NCI-H510A treated with DMSO at 0.1 percent for 48 hours (cell line): ENCODE measurements around the gene PRKAA1.

Experiments used
- DNase-seq: peaks from one replicate; lab custom pipeline; 2025; lab: John Stamatoyannopoulos, UW

Gene PRKAA1

GRCh38 chr5:40798012-40798800 lies at the start of gene PRKAA1:
PRKAA1 (minus strand) TSS chr5:40798374; CDS start chr5:40798189, 185 bp downstream.
- DNase-seq = peak; percentile 95

DNA sequence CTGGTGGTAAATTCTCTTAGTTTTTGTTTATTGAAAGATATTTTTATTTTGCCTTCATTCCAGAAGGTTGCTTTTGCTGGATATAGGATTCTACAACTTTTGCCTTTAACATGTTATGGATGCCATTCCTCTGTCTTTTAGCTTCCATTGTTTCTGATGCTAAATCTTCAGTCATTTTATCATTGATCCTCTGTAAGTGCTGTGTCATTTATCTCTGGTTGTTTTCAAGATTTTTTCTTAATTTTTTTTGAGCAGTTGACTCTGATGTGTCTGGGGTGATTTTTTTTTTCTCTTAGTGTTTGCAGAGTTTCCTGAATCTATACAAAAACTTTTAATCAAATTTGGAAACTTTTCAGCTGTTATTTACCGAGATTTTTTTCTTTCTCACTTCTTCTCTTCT lies 49.4 kb upstream of the PRKAA1 start:
- no peak for DNase-seq

DNA sequence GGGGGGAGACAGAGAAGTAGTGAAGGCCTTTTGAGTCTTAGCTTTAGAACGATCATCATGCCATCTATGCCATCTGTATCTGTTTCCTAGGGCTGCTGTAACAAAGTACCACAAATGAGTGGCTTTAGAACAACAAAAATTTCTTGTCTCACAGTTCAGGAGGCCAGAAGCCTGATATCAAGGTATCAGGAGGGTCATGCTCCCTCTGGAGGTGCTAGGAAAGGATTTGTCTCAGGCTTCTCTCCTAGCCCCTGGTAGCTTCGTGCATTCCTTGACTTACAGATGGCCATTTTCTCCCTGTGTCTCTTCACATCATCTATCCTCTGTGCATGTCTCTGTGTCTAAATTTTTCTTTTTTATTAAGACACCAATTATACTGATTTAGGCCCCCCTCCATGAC lies 48.2 kb upstream of the PRKAA1 start:
- DNase-seq = no peak

- DNase-seq = no peak
These were observed 46.4 kb upstream of the PRKAA1 start for GRCh38 chr5:40844565-40844964.

GRCh38 chr5:40842351-40842750 lies 44.2 kb upstream of the PRKAA1 start:
- no peak for DNase-seq

- DNase-seq = peak; percentile 51
These were observed 43.1 kb upstream of the PRKAA1 start, which contains the start of gene CARD6 for GRCh38 chr5:40841068-40841805. CARD6 (plus strand) TSS chr5:40841367; CDS start chr5:40841383, 16 bp downstream.

DNA sequence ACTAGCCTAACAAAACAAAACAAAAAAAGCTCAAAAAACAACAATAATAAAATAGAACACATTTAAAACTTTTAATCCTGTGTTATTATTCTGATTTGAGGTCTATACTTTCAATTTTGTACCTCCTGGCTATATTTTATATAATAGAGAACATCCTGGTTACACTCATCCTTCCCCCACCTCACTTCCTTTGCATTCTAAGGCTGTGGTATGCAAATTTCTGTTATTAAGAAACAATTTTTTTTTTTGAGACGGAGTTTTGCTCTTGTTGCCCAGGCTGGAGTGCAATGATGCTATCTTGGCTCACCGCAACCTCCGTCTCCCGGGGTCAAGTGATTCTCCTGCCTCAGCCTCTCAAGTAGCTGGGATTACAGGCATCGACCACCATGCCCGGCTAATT lies 39.9 kb upstream of the PRKAA1 start:
- DNase-seq = no peak

DNA sequence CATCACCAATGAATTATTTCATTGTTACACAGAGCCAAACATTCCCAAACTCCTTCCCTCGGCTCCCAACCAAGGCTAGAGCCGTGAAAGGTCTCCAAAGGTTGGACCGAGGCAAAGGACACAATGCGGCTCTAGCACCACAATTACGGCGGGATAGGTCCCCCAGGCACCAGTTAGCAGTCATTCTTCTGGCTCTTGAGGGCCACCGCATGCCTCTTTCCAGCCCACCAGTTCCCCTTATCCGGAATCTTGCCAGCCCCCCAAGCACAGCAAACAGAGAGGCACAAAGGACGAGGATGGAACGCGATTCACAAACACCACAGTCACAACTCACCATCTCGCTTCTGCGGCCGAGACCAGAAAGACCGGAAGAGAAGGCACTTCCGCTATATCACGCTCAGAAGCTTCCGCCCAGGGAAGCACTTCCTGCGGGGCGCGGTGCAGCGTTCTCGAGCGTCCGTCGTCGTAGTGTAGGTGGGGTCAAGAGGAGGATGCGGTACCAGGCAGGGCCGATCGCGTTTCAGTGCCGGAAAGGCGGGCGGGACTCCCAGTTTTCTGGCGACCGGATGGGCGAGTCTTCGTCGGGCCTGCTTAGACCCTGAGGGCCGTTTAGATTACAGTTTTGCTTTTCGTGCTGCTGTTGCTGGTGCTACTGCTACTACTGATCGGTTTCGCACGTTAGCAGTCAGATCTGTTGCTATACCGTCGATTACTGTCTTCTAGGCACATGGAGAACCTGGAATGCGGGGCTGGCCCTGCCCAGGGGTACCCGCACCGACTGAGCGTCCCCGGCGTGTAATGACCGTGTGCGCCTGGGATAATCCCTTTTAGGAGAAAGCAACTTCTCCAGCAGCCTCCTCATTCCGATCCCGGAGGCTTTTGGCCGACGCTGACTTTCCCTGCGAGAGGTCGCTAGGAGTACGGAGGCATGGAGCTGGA lies 36.9 kb upstream of the PRKAA1 start, which contains the start of gene RPL37:
TSS of gene RPL37 (minus strand) at position 374 of the 939 bp plus-strand sequence. CDS start at position 337, 37 bp downstream.
- peak; percentile 96 for DNase-seq

DNA sequence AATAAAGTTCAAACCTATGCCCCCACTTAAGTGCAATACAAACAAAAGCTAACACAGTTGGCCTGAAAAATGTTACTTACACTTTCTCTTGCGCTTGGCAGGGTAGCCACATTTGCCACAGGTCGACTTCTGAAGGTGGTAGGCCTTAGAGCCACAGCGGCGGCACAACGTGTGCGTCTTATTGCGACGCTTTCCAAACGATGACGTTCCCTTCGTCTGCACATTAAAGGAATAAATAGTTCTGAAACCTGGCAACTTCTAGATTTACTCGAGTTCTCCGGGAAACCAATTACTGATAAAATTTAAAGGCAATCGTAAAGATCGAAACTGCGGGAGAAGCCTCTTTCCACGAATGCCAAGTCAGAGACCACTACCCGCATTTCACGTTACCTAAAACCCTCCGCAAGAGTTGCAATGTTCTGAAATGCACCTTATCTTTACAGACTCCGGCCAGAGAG lies 36.2 kb upstream of the PRKAA1 start:
- DNase-seq = peak; percentile 50

DNA sequence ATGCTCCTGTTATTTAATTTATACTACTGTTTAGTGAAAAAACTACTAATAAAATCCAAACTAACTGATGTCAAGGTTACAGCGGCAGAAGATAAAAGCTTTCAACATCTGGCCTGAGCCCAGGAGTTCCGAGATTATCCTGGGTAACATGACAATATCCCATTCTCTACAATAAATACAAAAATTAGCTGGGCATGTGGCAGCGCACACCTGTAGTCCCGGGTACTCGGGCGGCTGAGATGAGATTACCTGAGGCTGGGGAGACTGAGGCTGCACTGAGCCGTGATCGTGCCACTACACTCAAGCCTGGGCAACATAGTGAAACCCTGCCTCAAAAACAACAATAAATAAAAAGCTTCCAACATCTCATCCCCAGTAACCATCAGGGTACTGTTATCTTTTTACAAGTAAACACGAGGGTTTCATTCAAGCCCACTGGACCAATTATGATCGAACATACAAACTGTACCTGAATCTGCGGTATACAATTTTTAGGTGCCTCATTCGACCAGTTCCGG lies 35.6 kb upstream of the PRKAA1 start:
- DNase-seq = no peak

DNA sequence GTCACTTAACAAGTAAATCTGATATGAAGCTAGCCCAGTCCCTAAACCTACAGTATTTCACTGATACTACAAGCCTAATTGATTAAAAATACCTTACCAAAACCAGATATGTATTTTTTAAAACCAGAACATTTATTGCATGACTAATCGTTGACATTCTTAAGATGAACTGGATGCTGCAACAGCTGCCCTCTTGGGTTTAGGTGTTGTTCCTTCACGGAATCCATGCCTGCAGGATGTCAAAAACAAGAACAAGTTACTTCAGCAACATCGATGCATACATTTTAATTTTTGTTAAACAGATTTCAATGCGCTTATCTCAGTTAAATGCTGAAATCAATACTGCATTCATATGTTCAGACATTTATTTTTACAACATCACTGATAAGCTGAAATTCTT lies 34.2 kb upstream of the PRKAA1 start:
- no peak for DNase-seq

GRCh38 chr5:40831346-40832210 lies 33.4 kb upstream of the PRKAA1 start:
- DNase-seq = no peak

- no peak for DNase-seq
These were observed 31.8 kb upstream of the PRKAA1 start for GRCh38 chr5:40829748-40830533.

GRCh38 chr5:40828690-40829661 lies 30.8 kb upstream of the PRKAA1 start:
- no peak for DNase-seq

DNA sequence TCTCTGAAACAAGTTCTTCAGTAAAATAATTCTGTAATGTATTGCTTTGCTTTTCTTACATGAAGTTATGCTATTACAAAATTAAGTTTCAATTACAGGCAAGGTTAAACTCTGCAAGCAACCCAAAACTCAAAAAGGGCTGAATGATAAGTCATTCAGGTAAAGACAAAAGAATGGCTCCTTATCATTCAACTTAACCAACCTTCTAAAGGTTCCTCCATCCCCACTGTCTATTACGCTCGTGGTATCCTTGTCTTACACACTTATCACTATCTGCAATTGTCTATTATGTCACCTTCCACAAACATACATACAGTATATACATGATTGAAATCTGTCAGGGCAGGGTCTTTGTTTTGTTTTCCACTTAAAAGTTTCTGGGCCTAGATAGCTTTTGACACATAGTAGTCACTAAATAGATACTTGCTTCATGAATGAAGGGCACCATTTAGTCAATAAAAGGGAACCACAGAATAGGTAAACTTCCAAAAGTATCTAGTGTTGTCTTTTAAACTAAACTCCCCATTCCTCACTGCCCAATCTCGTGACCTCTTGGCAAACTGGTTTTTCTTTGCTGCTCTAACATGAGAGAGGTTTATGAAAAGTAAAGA lies 30.0 kb upstream of the PRKAA1 start:
- DNase-seq = no peak

- no peak for DNase-seq
These were observed 29.2 kb upstream of the PRKAA1 start for GRCh38 chr5:40827188-40827977.

- DNase-seq = no peak
These were observed 28.5 kb upstream of the PRKAA1 start for GRCh38 chr5:40826489-40827187.
